ENCODE measurements around the gene CPZ.

The CPZ gene

GRCh38 chr4:8586246-8586645 is 6.3 kb upstream of the CPZ start:
- no peak for TF ChIP-seq POLR2AphosphoS5 (IDR thresholded peaks at IDR 0.05; ENCODE audit: low read depth, low read length)
- no peak for TF ChIP-seq FOXP2 (optimal IDR thresholded peaks at IDR 0.05; ENCODE audit: borderline replicate concordance, extremely low read depth, extremely low read length, insufficient read depth)
- no peak for TF ChIP-seq SIN3A (IDR thresholded peaks at IDR 0.05; ENCODE audit: borderline replicate concordance, insufficient read depth, low read length)
- no peak for TF ChIP-seq TAF1 (IDR thresholded peaks at IDR 0.05; ENCODE audit: borderline replicate concordance, insufficient read depth, low read length)
- no peak for TF ChIP-seq REST (IDR thresholded peaks at IDR 0.05; ENCODE audit: insufficient read depth in 1 of 2, low read depth in 2 of 2, low read length in 2 of 2)

GRCh38 chr4:8586671-8587468 is 5.7 kb upstream of the CPZ start:
- TF ChIP-seq REST (IDR thresholded peaks at IDR 0.05; ENCODE audit: insufficient read depth in 1 of 2, low read depth in 2 of 2, low read length in 2 of 2): no peak
- no peak for TF ChIP-seq TAF1 (IDR thresholded peaks at IDR 0.05; ENCODE audit: borderline replicate concordance, insufficient read depth, low read length)

- TF ChIP-seq FOXP2 (optimal IDR thresholded peaks at IDR 0.05; ENCODE audit: borderline replicate concordance, extremely low read depth, extremely low read length, insufficient read depth) (no peak), REST (IDR thresholded peaks at IDR 0.05; ENCODE audit: insufficient read depth in 1 of 2, low read depth in 2 of 2, low read length in 2 of 2) (no peak), POLR2AphosphoS5 (IDR thresholded peaks at IDR 0.05; ENCODE audit: low read depth, low read length) (no peak), TAF1 (IDR thresholded peaks at IDR 0.05; ENCODE audit: borderline replicate concordance, insufficient read depth, low read length) (no peak), SIN3A (IDR thresholded peaks at IDR 0.05; ENCODE audit: borderline replicate concordance, insufficient read depth, low read length) (no peak)
Measured at GRCh38 chr4:8587469-8588195, 4.9 kb upstream of the CPZ start.

- TF ChIP-seq SIN3A (IDR thresholded peaks at IDR 0.05; ENCODE audit: borderline replicate concordance, insufficient read depth, low read length): no peak
- no peak for TF ChIP-seq REST (IDR thresholded peaks at IDR 0.05; ENCODE audit: insufficient read depth in 1 of 2, low read depth in 2 of 2, low read length in 2 of 2)
- no peak for TF ChIP-seq FOXP2 (optimal IDR thresholded peaks at IDR 0.05; ENCODE audit: borderline replicate concordance, extremely low read depth, extremely low read length, insufficient read depth)
- TF ChIP-seq POLR2AphosphoS5 (IDR thresholded peaks at IDR 0.05; ENCODE audit: low read depth, low read length): no peak
- no peak for TF ChIP-seq TAF1 (IDR thresholded peaks at IDR 0.05; ENCODE audit: borderline replicate concordance, insufficient read depth, low read length)
Measured at GRCh38 chr4:8588196-8588470, 4.4 kb upstream of the CPZ start.

Measured in PFSK-1 (cell line).